H1 (cell line): ENCODE measurements around the gene CIZ1.

Source experiments
- CTCF ChIP-seq, 3 experiments: IDR thresholded peaks; 1 replicate in 2 of 3; 2 replicates in 1 of 3; pipeline versions ENCODE4 v1.5.1 to v1.6.1; 2011; ENCODE audit warnings: low read length in 3 of 3, mild to moderate bottlenecking in 3 of 3, inconsistent platforms in 2 of 3, low read depth in 1 of 3, moderate library complexity in 1 of 3; ENCODE audit not compliant: insufficient read depth in 1 of 3; ENCODE audit errors: control extremely low read depth in 1 of 3
- EP300 ChIP-seq, 2 experiments: IDR thresholded peaks; 1 replicate in 1 of 2; 2 replicates in 1 of 2; pipeline ENCODE4 v1.6.1; 2011 to 2012; ENCODE audit warnings: low read depth in 2 of 2, low read length in 2 of 2, mild to moderate bottlenecking in 2 of 2, borderline replicate concordance in 1 of 2, inconsistent platforms in 1 of 2, moderate library complexity in 1 of 2
- EZH2 ChIP-seq: fragments of 200-600 bp; sonication (generic); IDR thresholded peaks from 2 replicates; pipeline ENCODE4 v1.7.1; 2012; ENCODE audit warnings: low read depth, mild to moderate bottlenecking, moderate library complexity, low read length, inconsistent platforms; ENCODE audit not compliant: severe bottlenecking
- KDM5A ChIP-seq: fragments of 200-600 bp; IDR thresholded peaks from 2 replicates; pipeline ENCODE4 v1.7.1; 2012; ENCODE audit warnings: mild to moderate bottlenecking, low read length, inconsistent platforms, mixed read lengths
- POLR2A ChIP-seq, 2 experiments: IDR thresholded peaks; 1 replicate in 1 of 2; 2 replicates in 1 of 2; pipeline ENCODE4 v1.6.1; 2011; ENCODE audit warnings: low read depth in 2 of 2, low read length in 2 of 2, mild to moderate bottlenecking in 2 of 2; ENCODE audit errors: control extremely low read depth in 1 of 2
- POLR2AphosphoS5 ChIP-seq: IDR thresholded peaks from 2 replicates; pipeline ENCODE4 v1.6.1; 2011; ENCODE audit warnings: low read depth, low read length
- RAD21 ChIP-seq, 2 experiments: IDR thresholded peaks in 1 of 2; conservative IDR thresholded peaks in 1 of 2; 2 replicates each; pipeline ENCODE4 v1.6.1; 2011; ENCODE audit warnings: low read depth in 2 of 2, low read length in 2 of 2, improper control_type of control experiment in 1 of 2, inconsistent platforms in 1 of 2, mild to moderate bottlenecking in 1 of 2, moderate library complexity in 1 of 2
- RFX5 ChIP-seq: IDR thresholded peaks from 2 replicates; pipeline ENCODE4 v1.6.1; 2011; ENCODE audit warnings: low read depth, low read length, improper control_type of control experiment, borderline replicate concordance
- RNF2 ChIP-seq: fragments of 200-900, 300-1000 bp; sonication (generic); IDR thresholded peaks from 2 replicates; pipeline ENCODE4 v1.7.1; 2016; ENCODE audit warnings: borderline replicate concordance, low read depth, mild to moderate bottlenecking, antibody characterized with exemption, low read length; ENCODE audit not compliant: poor library complexity, severe bottlenecking; ENCODE audit errors: missing control alignments
- SIRT6 ChIP-seq: IDR thresholded peaks from one replicate; pipeline ENCODE4 v1.7.1; 2012; ENCODE audit warnings: low read length, inconsistent platforms
- TF ChIP-seq, protein P1 (sequence below): IDR thresholded peaks from 2 replicates; pipeline ENCODE4 v1.6.1; 2012; ENCODE audit warnings: inconsistent platforms

GRCh38 chr9:128193469-128194096 lies 2.2 kb upstream of the CIZ1 start:
- TF ChIP-seq CTCF (IDR thresholded peaks at IDR 0.05; ENCODE audit: control extremely low read depth in 1 of 3, insufficient read depth in 1 of 3, low read depth in 1 of 3, low read length in 3 of 3) = no peak
- TF ChIP-seq, protein P1, sequence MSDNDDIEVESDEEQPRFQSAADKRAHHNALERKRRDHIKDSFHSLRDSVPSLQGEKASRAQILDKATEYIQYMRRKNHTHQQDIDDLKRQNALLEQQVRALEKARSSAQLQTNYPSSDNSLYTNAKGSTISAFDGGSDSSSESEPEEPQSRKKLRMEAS = no peak
- no peak for TF ChIP-seq RNF2
- TF ChIP-seq RAD21 (IDR thresholded peaks at IDR 0.05 in 1 of 2, conservative IDR thresholded peaks at IDR 0.05 in 1 of 2; ENCODE audit: low read depth in 2 of 2, low read length in 2 of 2) = no peak
- no peak for TF ChIP-seq EZH2
- TF ChIP-seq POLR2A (IDR thresholded peaks at IDR 0.05; ENCODE audit: control extremely low read depth in 1 of 2, low read depth in 2 of 2, low read length in 2 of 2) = no peak
- TF ChIP-seq SIRT6 = no peak
- TF ChIP-seq POLR2AphosphoS5 = no peak
- TF ChIP-seq KDM5A = no peak
- no peak for TF ChIP-seq RFX5
- no peak for TF ChIP-seq EP300 (IDR thresholded peaks at IDR 0.05; ENCODE audit: borderline replicate concordance in 1 of 2, low read depth in 2 of 2, low read length in 2 of 2)
